WTC11 (cell line): ENCODE data around the gene GGTLC1. TPM values are rescaled to one million over a fixed set of nuclear protein-coding genes. Genes with fewer than 3 reads are reported as not detected.

Experiments
- ATAC-seq: fragments of 200-7000 bp; cut with Tn5 transposase; 2 replicates; pipeline ENCODE4 v1.10.0; 2021; ENCODE audit warnings: mild to moderate bottlenecking, moderate library complexity
- CTCF ChIA-PET: fragments of 300-600 bp; sonication (Branson Sonifier 250); formaldehyde crosslinking; loops from one replicate; lab custom pipeline; 2021; ENCODE audit warnings: antibody characterized with exemption; lab: Charles Lee
- POLR2A ChIA-PET: fragments of 350-600 bp; sonication (Branson Sonifier 250); formaldehyde crosslinking; loops from one replicate; lab custom pipeline; 2021; ENCODE audit warnings: antibody characterized with exemption; lab: Charles Lee
- DNase-seq: peaks from one replicate; pipeline ENCODE4 v3.0.0; 2021; ENCODE audit warnings: low spot score
- H3K27ac Mint-ChIP-seq: 2 replicates; pipeline ENCODE4 v1.8.0; 2021; ENCODE audit warnings: mixed read lengths
- H3K27me3 Mint-ChIP-seq: 2 replicates; pipeline ENCODE4 v1.8.0; 2021; ENCODE audit warnings: low read depth, mild to moderate bottlenecking, moderate library complexity, mixed read lengths
- H3K36me3 Mint-ChIP-seq: 2 replicates; pipeline ENCODE4 v1.8.0; 2021; ENCODE audit warnings: mixed read lengths
- H3K4me1 Mint-ChIP-seq: 2 replicates; pipeline ENCODE4 v1.8.0; 2022; ENCODE audit warnings: mixed read lengths
- H3K4me3 Mint-ChIP-seq: 2 replicates; pipeline ENCODE4 v1.8.0; 2021; ENCODE audit warnings: mild to moderate bottlenecking, moderate library complexity, mixed read lengths
- H3K9me3 Mint-ChIP-seq: 2 replicates; pipeline ENCODE4 v1.8.0; 2021; ENCODE audit warnings: mixed read lengths
- ELF4 ChIP-seq: sonication (generic); formaldehyde crosslinking; IDR thresholded peaks from 2 replicates; pipeline ENCODE4 v1.8.1; 2022; ENCODE audit warnings: low read depth, mild to moderate bottlenecking, moderate library complexity, missing genetic modification reagents
- FOXP1 ChIP-seq: sonication (generic); formaldehyde crosslinking; IDR thresholded peaks from 2 replicates; pipeline ENCODE4 v1.8.0; 2022; ENCODE audit warnings: missing genetic modification reagents, mild to moderate bottlenecking, moderate library complexity, borderline replicate concordance
- JAZF1 ChIP-seq: fragments of 250-450 bp; sonication (Bioruptor Pico); IDR thresholded peaks from 2 replicates; pipeline ENCODE4 v1.9.0; 2021; ENCODE audit warnings: moderate library complexity, mild to moderate bottlenecking, inconsistent platforms
- KAT7 ChIP-seq: sonication (generic); formaldehyde crosslinking; IDR thresholded peaks from 2 replicates; pipeline ENCODE4 v1.8.1; 2023; ENCODE audit warnings: missing genetic modification reagents, mild to moderate bottlenecking, borderline replicate concordance
- MAX ChIP-seq: sonication (generic); formaldehyde crosslinking; IDR thresholded peaks from 2 replicates; pipeline ENCODE4 v1.8.0; 2022; ENCODE audit warnings: mild to moderate bottlenecking, missing genetic modification reagents
- PRDM15 ChIP-seq: sonication (generic); formaldehyde crosslinking; IDR thresholded peaks from 2 replicates; pipeline ENCODE4 v1.8.0; 2022; ENCODE audit warnings: missing genetic modification reagents
- RELA ChIP-seq: sonication (generic); formaldehyde crosslinking; IDR thresholded peaks from 2 replicates; pipeline ENCODE4 v1.8.1; 2022; ENCODE audit warnings: missing genetic modification reagents, mild to moderate bottlenecking, borderline replicate concordance
- SP1 ChIP-seq: sonication (generic); formaldehyde crosslinking; conservative IDR thresholded peaks from 2 replicates; pipeline ENCODE4 v1.8.1; 2022; ENCODE audit warnings: missing genetic modification reagents
- TEAD1 ChIP-seq: sonication (generic); formaldehyde crosslinking; IDR thresholded peaks from 2 replicates; pipeline ENCODE4 v1.8.0; 2022; ENCODE audit warnings: mild to moderate bottlenecking, missing genetic modification reagents
- TEAD4 ChIP-seq: sonication (generic); formaldehyde crosslinking; IDR thresholded peaks from 2 replicates; pipeline ENCODE4 v1.8.0; 2022; ENCODE audit warnings: mild to moderate bottlenecking, missing genetic modification reagents
- ZNF232 ChIP-seq: sonication (generic); formaldehyde crosslinking; IDR thresholded peaks from 2 replicates; pipeline ENCODE4 v1.8.0; 2022; ENCODE audit warnings: mild to moderate bottlenecking, missing genetic modification reagents
- ZNF317 ChIP-seq: sonication (generic); formaldehyde crosslinking; IDR thresholded peaks from 2 replicates; pipeline ENCODE4 v1.8.1; 2023; ENCODE audit warnings: low read depth, mild to moderate bottlenecking, moderate library complexity, missing genetic modification reagents, borderline replicate concordance
- total RNA-seq: library from RNA; stranded (reverse); gene quantifications from 3 replicates; pipeline ENCODE4 v1.2.3, GENCODE V29; 2021
- TF ChIP-seq, protein P1 (sequence below): sonication (generic); formaldehyde crosslinking; IDR thresholded peaks from 2 replicates; pipeline ENCODE4 v1.8.1; 2022; ENCODE audit warnings: missing genetic modification reagents, borderline replicate concordance
- TF ChIP-seq, protein P2 (sequence below): sonication (generic); formaldehyde crosslinking; conservative IDR thresholded peaks from 2 replicates; pipeline ENCODE4 v1.8.1; 2023; ENCODE audit warnings: mild to moderate bottlenecking, low read depth, missing genetic modification reagents, moderate library complexity
- TF ChIP-seq, protein P3 (sequence below): fragments of 250-450 bp; sonication (Bioruptor Pico); IDR thresholded peaks from 2 replicates; pipeline ENCODE4 v1.9.0; 2021; ENCODE audit warnings: mild to moderate bottlenecking, borderline replicate concordance
- TF ChIP-seq, protein P4 (sequence below): sonication (generic); formaldehyde crosslinking; IDR thresholded peaks from 2 replicates; pipeline ENCODE4 v1.8.0; 2022; ENCODE audit warnings: mild to moderate bottlenecking, missing genetic modification reagents
- TF ChIP-seq, protein P5 (sequence below): fragments of 250-450 bp; sonication (Bioruptor Pico); IDR thresholded peaks from 2 replicates; pipeline ENCODE4 v1.9.0; 2021; ENCODE audit warnings: mild to moderate bottlenecking
- TF ChIP-seq, protein P6 (sequence below): sonication (generic); formaldehyde crosslinking; IDR thresholded peaks from 2 replicates; pipeline ENCODE4 v1.8.0; 2023; ENCODE audit warnings: missing genetic modification reagents

GGTLC1 gene
- total RNA-seq, 1 experiment from 2014 or later: not detected

GRCh38 chr20:24027229-24027628 is 38.6 kb upstream of the GGTLC1 start (continued):
- TF ChIP-seq, protein P1, sequence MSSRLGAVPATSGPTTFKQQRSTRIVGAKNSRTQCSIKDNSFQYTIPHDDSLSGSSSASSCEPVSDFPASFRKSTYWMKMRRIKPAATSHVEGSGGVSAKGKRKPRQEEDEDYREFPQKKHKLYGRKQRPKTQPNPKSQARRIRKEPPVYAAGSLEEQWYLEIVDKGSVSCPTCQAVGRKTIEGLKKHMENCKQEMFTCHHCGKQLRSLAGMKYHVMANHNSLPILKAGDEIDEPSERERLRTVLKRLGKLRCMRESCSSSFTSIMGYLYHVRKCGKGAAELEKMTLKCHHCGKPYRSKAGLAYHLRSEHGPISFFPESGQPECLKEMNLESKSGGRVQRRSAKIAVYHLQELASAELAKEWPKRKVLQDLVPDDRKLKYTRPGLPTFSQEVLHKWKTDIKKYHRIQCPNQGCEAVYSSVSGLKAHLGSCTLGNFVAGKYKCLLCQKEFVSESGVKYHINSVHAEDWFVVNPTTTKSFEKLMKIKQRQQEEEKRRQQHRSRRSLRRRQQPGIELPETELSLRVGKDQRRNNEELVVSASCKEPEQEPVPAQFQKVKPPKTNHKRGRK (CRISPR knock-in tag): no peak
- TF ChIP-seq ZNF232 (CRISPR knock-in tag) (no peak), SP1 (CRISPR knock-in tag) (no peak), MAX (CRISPR knock-in tag) (no peak), ELF4 (CRISPR knock-in tag) (no peak)

GRCh38 chr20:24022621-24023180 is 34.1 kb upstream of the GGTLC1 start:
- ATAC-seq: no peak
- H3K27ac Mint-ChIP-seq: no peak overlapping the region
- peaks cover 11% of the 10 kb centered on the region; the same call in 1 of the 2 replicates for H3K9me3 Mint-ChIP-seq
- ChIA-PET POLR2A (no interaction called here), CTCF (no interaction called here)
- H3K4me1 Mint-ChIP-seq: 0 out of 2 replicates have a peak, but pooled peaks cover 4% of the 10 kb centered on the region
- no peaks in the 10 kb centered on the region for H3K36me3 Mint-ChIP-seq
- H3K27me3 Mint-ChIP-seq: peaks cover 4% of the 10 kb centered on the region; the same call in 1 of the 2 replicates
- no peak overlapping the region for H3K4me3 Mint-ChIP-seq
- DNase-seq: no peak
- TF ChIP-seq, protein P2, sequence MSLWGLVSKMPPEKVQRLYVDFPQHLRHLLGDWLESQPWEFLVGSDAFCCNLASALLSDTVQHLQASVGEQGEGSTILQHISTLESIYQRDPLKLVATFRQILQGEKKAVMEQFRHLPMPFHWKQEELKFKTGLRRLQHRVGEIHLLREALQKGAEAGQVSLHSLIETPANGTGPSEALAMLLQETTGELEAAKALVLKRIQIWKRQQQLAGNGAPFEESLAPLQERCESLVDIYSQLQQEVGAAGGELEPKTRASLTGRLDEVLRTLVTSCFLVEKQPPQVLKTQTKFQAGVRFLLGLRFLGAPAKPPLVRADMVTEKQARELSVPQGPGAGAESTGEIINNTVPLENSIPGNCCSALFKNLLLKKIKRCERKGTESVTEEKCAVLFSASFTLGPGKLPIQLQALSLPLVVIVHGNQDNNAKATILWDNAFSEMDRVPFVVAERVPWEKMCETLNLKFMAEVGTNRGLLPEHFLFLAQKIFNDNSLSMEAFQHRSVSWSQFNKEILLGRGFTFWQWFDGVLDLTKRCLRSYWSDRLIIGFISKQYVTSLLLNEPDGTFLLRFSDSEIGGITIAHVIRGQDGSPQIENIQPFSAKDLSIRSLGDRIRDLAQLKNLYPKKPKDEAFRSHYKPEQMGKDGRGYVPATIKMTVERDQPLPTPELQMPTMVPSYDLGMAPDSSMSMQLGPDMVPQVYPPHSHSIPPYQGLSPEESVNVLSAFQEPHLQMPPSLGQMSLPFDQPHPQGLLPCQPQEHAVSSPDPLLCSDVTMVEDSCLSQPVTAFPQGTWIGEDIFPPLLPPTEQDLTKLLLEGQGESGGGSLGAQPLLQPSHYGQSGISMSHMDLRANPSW (CRISPR knock-in tag): no peak
- no peak for TF ChIP-seq PRDM15 (CRISPR knock-in tag)
- no peak for TF ChIP-seq ZNF317 (CRISPR knock-in tag)
- TF ChIP-seq TEAD4: no peak
- TF ChIP-seq TEAD1 (CRISPR knock-in tag): no peak
- no peak for TF ChIP-seq FOXP1 (CRISPR knock-in tag)
- TF ChIP-seq, protein P3, sequence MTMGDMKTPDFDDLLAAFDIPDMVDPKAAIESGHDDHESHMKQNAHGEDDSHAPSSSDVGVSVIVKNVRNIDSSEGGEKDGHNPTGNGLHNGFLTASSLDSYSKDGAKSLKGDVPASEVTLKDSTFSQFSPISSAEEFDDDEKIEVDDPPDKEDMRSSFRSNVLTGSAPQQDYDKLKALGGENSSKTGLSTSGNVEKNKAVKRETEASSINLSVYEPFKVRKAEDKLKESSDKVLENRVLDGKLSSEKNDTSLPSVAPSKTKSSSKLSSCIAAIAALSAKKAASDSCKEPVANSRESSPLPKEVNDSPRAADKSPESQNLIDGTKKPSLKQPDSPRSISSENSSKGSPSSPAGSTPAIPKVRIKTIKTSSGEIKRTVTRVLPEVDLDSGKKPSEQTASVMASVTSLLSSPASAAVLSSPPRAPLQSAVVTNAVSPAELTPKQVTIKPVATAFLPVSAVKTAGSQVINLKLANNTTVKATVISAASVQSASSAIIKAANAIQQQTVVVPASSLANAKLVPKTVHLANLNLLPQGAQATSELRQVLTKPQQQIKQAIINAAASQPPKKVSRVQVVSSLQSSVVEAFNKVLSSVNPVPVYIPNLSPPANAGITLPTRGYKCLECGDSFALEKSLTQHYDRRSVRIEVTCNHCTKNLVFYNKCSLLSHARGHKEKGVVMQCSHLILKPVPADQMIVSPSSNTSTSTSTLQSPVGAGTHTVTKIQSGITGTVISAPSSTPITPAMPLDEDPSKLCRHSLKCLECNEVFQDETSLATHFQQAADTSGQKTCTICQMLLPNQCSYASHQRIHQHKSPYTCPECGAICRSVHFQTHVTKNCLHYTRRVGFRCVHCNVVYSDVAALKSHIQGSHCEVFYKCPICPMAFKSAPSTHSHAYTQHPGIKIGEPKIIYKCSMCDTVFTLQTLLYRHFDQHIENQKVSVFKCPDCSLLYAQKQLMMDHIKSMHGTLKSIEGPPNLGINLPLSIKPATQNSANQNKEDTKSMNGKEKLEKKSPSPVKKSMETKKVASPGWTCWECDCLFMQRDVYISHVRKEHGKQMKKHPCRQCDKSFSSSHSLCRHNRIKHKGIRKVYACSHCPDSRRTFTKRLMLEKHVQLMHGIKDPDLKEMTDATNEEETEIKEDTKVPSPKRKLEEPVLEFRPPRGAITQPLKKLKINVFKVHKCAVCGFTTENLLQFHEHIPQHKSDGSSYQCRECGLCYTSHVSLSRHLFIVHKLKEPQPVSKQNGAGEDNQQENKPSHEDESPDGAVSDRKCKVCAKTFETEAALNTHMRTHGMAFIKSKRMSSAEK (CRISPR knock-in tag): no peak
- TF ChIP-seq JAZF1 (CRISPR knock-in tag): no peak
- no peak for TF ChIP-seq RELA (CRISPR knock-in tag)
- TF ChIP-seq, protein P4, sequence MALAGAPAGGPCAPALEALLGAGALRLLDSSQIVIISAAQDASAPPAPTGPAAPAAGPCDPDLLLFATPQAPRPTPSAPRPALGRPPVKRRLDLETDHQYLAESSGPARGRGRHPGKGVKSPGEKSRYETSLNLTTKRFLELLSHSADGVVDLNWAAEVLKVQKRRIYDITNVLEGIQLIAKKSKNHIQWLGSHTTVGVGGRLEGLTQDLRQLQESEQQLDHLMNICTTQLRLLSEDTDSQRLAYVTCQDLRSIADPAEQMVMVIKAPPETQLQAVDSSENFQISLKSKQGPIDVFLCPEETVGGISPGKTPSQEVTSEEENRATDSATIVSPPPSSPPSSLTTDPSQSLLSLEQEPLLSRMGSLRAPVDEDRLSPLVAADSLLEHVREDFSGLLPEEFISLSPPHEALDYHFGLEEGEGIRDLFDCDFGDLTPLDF (CRISPR knock-in tag): no peak
- TF ChIP-seq, protein P5, sequence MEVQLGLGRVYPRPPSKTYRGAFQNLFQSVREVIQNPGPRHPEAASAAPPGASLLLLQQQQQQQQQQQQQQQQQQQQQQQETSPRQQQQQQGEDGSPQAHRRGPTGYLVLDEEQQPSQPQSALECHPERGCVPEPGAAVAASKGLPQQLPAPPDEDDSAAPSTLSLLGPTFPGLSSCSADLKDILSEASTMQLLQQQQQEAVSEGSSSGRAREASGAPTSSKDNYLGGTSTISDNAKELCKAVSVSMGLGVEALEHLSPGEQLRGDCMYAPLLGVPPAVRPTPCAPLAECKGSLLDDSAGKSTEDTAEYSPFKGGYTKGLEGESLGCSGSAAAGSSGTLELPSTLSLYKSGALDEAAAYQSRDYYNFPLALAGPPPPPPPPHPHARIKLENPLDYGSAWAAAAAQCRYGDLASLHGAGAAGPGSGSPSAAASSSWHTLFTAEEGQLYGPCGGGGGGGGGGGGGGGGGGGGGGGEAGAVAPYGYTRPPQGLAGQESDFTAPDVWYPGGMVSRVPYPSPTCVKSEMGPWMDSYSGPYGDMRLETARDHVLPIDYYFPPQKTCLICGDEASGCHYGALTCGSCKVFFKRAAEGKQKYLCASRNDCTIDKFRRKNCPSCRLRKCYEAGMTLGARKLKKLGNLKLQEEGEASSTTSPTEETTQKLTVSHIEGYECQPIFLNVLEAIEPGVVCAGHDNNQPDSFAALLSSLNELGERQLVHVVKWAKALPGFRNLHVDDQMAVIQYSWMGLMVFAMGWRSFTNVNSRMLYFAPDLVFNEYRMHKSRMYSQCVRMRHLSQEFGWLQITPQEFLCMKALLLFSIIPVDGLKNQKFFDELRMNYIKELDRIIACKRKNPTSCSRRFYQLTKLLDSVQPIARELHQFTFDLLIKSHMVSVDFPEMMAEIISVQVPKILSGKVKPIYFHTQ (CRISPR knock-in tag): no peak
- TF ChIP-seq, protein P6, sequence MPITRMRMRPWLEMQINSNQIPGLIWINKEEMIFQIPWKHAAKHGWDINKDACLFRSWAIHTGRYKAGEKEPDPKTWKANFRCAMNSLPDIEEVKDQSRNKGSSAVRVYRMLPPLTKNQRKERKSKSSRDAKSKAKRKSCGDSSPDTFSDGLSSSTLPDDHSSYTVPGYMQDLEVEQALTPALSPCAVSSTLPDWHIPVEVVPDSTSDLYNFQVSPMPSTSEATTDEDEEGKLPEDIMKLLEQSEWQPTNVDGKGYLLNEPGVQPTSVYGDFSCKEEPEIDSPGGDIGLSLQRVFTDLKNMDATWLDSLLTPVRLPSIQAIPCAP (CRISPR knock-in tag): no peak
- TF ChIP-seq KAT7 (CRISPR knock-in tag): no peak
